ENCODE results near the gene PLXDC1. TPM values are rescaled to one million over a fixed set of nuclear protein-coding genes. Genes with fewer than 3 reads are reported as not detected.

The PLXDC1 gene
- total RNA-seq, 1 donor from 2014 or later = 21.4 TPM

DNA sequence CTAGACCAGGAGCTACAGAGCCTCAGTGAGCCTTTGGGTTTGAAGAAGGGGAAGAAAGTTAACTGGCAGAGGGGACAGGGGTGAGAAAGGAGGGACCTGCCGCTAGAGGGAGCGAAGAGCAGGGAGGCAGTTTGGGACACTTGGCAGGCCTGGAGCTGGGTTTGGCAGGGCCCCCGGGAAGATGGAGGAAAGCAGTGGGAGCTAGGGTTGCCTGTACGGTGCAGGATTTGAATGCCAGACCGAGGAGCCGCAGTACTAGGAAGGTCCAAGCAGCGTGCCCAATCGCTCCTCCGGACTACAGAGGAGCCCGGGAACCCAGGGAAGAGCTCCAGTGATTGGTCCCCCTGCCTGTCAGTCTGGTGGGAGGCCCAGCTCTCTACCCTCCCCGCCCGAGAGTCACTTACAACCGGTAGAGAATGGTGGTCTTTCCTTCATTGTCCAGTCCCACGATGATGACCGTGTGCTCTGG lies 13.3 kb upstream of the PLXDC1 start:
- intact Hi-C loops (cut with DNase I) = loop anchor here (10.0 kb wide), 1 partner anchor 70 kb away; no protein-coding TSS in a partner anchor
- peak; percentile 92 for DNase-seq (ENCODE audit: low spot score)

DNA sequence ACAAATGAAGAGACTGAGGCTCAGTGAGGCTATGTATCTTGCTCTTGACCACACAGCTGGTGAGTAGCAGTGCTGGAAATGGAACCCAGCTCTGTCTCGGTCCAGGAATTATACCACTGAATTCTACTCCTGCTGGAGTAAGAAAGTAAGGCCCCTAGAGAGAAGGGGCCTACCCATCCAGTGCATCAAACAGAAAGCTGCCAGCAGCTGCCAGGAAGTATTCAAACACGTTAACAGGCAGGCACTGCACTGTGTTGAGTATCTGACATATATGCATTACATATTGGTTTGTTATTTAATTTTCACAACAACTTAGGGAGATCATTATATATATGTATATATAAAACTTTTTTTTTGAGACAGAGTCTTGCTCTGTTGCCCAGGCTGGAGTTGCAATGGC lies 10.5 kb upstream of the PLXDC1 start:
- no peak for DNase-seq (ENCODE audit: low spot score)
- intact Hi-C loops (cut with DNase I) = loop anchor here (10.0 kb wide), 1 partner anchor 73 kb away; no protein-coding TSS in a partner anchor

DNA sequence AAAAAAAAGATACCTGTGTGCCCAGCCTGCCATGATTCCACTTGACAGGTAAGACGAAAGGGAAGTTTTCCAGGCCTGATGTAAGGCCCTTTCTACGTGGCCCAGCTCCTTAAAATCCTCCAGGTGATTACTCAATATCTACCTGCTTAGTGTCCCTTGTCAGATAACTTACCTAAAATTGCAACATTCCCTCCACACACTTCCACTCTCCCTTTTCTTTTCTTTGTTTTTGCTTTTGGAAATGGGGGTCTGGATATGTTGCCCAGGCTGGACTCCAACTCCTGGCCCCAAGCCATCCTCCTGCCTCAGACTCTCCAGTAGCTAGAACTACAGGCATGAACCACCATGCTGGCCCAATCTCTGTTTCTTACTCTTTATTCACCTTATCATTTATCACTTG lies 7.2 kb upstream of the PLXDC1 start:
- intact Hi-C loops (cut with DNase I) = loop anchor here (10.0 kb wide), 1 partner anchor 424 kb away; the partner anchor contains the start of gene CISD3
- no peak for DNase-seq (ENCODE audit: low spot score)

DNA sequence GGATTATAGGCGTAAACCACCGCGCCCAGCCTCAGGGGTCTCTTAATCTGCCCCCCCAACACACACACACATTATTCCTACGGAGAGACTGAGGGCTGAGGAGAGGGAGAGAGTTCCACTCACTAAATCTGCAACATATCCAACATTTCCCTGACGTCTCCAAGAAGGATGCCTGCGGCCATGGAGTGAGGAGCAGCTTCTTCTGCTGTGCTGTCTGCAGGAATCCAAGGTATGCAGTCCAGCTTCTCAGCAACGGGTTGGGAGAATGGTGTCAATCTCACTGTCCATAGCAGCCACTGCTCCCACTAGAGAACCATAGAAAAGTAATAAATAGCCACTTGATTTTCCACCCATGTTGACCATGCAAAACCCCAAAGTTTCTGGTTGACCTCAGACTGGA lies 5.1 kb upstream of the PLXDC1 start:
- intact Hi-C loops (cut with DNase I) = loop anchor here (10.0 kb wide), 1 partner anchor 422 kb away; the partner anchor contains the start of gene CISD3
- no peak for DNase-seq (ENCODE audit: low spot score)

DNA sequence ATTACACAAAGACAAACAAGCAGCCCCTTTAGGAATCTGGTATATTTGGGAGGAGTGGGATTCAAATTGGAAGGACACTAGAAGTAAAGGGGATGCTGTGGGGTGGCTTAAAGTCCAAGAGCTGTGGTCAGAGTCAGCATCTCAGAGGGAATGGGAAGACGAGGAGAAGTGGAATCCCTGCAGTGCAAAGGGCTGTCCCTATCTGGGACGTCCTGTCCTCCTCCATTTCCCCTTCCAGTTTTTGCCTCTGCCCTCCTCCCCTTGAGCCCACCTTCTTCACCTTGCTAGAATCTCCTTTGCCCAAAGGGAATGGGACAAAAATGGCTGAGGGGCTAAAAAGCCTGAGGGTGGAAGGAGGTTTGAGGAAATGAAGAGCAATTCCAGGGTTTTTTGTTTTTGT lies 4.2 kb upstream of the PLXDC1 start:
- intact Hi-C loops (cut with DNase I) = loop anchor here (10.0 kb wide), 1 partner anchor 421 kb away; the partner anchor contains the start of gene CISD3
- no peak for DNase-seq (ENCODE audit: low spot score)

DNA sequence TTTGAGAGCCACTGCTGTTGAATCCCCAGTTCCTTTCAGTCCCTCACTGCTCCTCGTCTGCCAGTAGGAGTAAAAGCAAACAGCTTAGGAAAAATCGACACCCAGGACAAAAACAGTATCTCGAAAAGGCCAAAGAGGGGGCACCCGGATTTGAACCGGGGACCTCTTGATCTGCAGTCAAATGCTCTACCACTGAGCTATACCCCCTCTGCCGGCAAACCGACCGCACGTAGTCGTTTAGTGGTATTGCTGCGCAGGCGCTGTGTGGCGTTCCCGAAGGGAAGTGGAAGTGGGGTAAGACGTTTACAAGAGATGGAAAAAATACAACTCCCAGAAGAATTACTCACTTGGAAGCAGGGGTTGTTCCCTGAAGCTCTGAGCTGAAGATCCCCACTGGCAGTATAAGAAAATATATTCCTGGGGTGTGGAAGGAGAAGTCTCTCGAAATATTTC lies 2.2 kb upstream of the PLXDC1 start:
- intact Hi-C loops (cut with DNase I) = loop anchor here (2.0 to 10.0 kb wide), 5 partner anchors 97 to 419 kb away; partner anchors contain the start of genes CISD3 and FBXO47
- peak; percentile 95 for DNase-seq (ENCODE audit: low spot score)

DNA sequence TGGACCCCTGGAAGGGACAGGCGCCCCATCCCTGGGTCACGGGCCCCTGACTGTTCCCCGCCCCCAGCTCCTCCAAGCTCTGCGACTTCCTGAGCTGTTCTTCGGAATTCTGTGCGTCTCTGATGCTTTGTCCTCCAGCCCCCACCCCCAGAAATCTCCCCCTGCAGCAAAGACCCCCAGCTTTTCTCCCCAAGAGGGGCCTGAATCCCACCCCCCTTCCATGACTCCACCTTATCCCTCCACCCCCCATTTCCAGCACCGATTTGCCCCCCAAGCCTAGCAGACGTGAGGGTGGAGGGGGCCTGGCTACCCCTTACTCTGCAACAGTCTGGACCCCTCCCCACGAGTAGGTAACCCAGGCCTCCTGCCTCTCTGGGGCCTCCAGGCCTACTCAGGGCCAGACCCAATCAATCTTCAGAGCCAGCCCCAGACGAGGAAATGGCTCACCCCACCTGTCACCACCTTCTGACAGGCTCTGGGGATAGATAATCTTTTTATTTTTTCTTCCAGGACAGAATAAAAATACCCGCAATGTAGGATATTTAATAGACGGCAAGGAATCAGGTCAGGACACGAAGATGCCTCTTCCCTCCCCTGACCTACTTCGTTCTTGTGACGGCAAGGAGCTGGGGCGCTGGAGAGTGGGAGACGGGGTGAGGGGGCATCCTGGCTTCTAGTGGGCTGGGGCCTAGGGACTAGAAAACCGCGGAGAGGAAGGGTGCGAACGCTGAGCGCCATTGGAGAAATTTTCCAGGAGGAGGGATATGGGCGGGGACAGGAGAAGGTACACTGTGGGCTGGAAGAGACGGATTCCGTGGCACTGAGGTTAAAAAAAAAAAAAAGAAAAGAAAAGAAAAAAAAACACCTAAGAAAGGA lies 744 bp upstream of the PLXDC1 start:
- DNase-seq (ENCODE audit: low spot score) = no peak
- intact Hi-C loops (cut with DNase I) = loop anchor here (1.0 to 10.0 kb wide), 6 partner anchors 95 to 417 kb away; partner anchors contain the start of genes CISD3 and FBXO47

DNA sequence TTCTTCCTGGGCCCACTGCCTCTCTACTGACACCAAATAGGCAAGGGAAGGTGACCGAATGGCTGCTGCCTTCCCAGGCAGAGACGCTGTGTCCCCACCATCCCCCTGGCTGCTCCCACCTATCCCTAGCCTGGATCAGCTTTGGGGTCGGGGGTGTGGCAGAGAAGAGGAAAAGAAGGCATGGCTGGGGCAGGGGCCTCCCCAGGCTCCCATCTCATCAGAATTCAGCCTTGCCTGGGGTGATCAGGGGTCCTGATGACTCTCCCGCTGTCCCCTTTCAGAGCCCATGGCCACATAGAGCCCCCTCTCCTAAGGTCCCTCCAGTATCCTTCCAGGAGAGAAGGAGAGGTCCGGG lies 665 bp downstream of the PLXDC1 start:
- intact Hi-C loops (cut with DNase I) = loop anchor here (5.0 to 10.0 kb wide), 4 partner anchors 148 to 416 kb away; partner anchors contain the start of genes CISD3 and FBXO47

DNA sequence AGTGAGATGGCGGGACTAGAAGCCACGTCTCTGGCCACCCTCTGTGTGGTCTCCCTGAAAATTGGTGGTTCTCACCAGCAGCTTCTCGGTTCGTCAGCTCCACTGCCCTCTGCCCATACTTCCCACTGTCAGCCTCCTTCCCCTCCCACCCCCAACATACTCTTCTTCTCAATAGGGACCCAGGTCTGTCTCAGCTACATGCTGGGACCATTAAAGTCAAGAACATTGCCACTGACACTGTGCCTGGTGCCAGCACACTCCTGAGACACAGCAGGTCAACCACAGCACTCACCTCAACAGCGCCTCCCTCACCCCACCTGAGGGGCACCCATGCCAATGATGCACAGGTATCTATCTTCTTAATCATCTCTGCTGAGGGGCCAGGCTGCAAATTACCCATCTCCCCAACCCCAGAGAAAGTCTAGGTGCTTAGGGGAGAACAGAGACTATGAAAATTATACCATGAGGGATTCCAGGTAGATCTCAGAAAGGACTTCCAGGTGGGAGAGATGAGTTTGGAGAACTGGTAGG lies 1.3 kb downstream of the PLXDC1 start:
- intact Hi-C loops (cut with DNase I) = loop anchor here (5.0 to 10.0 kb wide), 4 partner anchors 148 to 415 kb away; partner anchors contain the start of genes CISD3 and FBXO47
- DNase-seq (ENCODE audit: low spot score) = no peak

More for the DNA sequence above, 665 bp downstream of the PLXDC1 start:
- DNase-seq (ENCODE audit: low spot score) = no peak

DNA sequence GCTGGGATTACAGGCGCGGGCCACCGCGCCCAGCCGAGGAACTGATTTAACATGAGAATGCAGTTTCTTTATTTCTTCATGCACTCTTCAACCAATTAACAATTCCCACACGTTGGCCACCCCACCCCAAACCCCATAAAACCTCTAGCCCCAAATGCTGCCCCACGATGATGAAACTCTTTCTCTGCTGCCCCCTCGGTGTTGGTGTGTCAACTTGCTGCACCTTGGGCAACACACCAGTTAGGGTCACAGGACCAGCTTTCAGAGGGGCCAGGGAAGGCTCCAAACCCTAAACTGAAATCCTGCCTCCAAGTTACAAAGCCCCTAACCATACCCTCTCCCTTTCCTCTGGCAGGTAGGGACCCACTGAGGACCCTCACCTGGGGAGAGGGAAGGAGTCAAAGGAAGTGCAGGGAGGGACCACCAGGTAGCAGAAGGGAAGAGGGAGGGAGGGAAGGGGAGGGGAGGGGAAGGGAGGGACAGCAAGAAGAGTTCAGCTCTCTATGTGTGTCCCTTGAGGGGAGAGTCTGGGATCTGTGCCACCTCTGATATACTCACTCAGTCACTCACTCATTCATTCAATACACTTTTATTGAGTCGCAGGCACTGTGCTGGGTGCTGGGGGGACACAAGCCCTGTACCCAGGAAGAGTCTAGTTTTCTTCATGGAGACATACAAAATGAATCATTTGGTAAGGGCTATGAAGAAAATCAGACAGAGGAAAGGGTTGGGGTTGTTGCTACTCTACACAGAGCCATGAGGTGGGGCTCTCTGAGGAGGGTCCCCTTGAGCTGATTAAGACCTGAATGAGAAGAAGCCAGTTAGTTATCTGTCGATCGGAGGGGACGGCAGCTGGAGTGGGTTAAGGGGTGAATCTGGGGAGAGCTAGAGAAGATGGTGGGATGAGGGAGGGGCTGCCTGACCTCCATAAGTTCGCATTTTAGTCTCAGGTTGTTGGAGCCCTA lies 3.9 kb downstream of the PLXDC1 start:
- intact Hi-C loops (cut with DNase I) = no loop called here
- no peak for DNase-seq (ENCODE audit: low spot score)

DNA sequence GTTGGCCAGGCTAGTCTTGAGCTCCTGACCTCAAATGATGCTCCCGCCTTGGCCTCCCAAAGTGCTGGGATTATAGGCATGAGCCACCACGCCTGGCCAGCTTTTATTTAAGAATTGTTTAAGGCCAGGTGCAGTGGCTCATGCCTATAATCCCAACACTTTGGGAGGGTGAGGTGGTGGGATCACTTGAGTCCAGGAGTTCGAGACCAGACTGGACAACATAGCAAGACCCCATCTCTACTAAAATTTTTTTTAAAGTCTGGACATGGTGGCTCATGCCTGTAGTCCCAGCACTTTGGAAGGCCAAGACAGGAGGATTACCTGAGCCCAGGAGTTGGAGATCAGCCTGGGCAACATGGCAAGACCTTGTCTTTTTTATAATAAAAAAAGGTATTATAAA lies 5.2 kb downstream of the PLXDC1 start:
- intact Hi-C loops (cut with DNase I) = no loop called here
- DNase-seq (ENCODE audit: low spot score) = no peak

DNA sequence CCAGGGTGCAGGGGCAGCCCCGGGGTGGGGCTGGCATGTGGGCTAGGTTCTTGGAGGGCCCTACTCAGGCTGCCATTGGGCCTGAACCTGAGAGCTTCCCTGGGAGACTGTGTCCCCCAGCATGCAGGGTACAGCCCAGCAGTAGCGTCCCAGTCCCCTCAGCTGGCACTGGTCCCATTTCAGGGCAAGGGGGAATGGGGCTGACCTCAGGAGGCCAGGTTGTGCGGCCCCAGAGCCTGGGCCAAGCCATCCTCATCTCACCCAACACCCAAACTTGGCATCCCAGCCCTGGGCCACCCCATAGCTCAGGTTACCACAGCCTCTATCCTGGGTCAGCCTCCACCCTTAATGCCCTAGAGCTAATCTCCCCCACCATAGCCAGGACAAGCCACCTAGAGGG lies 6.3 kb downstream of the PLXDC1 start:
- DNase-seq (ENCODE audit: low spot score) = no peak
- intact Hi-C loops (cut with DNase I) = no loop called here

DNA sequence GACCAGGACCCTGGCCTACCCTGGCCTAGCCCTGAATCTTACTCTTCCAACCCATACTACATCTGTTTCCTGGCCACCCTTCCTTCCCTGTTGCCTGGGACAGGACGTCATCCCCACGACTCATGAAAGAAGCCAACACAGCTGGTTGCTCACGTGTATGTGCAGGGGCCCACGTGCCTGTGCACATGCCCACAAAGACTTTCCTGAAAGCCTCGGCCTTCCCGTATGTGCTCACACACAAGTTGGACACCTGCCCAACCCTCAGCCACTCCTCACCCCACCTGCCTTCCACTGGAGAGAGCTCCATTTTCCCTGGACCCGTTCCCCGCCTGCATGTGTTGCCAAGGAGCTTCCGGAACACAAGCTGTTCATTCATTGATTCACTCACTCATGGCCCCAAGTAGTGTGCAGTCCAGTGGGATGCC lies 7.0 kb downstream of the PLXDC1 start:
- peak; percentile 85 for DNase-seq (ENCODE audit: low spot score)
- intact Hi-C loops (cut with DNase I) = loop anchor here (5.0 kb wide), 1 partner anchor 42 kb away; no protein-coding TSS in a partner anchor

DNA sequence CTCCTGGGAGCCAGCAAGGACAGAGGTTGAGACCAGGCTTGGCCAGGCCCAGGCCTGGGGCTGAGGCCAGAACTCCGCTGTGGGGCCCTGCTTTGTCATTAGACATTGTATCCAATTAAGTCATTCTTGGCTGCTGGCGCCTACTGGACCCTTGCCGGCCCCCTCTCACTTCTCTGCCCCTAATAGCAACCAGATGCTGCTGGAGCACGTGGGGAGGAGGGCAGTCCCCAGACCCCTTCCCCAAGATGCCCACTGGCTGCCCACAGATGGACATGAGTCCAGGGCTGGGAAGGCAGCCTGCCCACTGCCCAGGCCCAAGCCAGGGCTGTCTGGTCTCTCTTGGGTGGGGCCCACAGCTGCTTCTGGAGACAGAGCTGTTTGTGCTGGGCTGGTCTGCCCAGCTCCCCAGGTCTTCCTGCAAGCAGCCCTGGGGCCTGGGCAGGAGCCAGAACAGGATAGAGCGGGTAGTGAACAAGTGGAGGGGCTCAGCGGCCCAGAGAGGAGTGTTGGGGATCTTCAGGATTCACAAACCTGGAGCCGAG lies 7.8 kb downstream of the PLXDC1 start:
- intact Hi-C loops (cut with DNase I) = loop anchor here (5.0 kb wide), 1 partner anchor 41 kb away; no protein-coding TSS in a partner anchor

DNA sequence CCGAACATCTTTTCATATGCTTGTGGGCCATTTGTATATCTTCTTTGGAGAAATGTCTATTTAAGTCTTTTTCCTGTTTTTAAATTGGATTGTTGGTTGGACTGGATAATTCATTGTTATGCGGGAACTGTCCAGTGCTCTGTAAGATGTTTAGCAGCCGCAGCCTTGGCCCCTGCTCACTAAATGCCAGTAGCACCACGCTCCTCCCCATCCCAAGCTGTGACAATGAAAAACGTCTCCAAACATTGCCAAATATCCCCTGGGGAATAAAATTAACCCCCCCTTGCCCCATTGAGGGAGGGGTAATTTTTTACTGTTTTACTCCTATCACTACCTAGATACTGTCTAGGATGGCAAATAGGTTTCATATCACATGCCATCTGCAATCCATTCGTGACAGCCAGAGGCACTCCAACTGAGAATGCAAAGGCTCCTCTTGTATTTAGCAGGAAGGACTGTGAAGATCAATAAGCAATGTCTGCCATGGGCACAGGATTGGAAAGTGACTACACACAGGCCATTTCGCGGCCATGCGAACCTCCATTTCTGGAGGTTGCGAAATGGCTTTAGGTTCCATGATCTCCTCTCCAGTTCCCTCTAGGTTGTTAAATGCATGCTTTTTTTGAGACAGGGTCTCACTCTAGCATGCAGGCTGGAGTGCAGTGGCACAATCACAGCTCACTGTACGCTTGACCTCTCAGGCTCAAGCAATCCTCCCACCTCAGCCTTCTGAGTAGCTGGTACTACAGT lies 9.3 kb downstream of the PLXDC1 start:
- DNase-seq (ENCODE audit: low spot score) = no peak
- intact Hi-C loops (cut with DNase I) = loop anchor here (5.0 kb wide), 1 partner anchor 40 kb away; no protein-coding TSS in a partner anchor

More for the DNA sequence above, 7.8 kb downstream of the PLXDC1 start:
- DNase-seq (ENCODE audit: low spot score) = no peak

DNA sequence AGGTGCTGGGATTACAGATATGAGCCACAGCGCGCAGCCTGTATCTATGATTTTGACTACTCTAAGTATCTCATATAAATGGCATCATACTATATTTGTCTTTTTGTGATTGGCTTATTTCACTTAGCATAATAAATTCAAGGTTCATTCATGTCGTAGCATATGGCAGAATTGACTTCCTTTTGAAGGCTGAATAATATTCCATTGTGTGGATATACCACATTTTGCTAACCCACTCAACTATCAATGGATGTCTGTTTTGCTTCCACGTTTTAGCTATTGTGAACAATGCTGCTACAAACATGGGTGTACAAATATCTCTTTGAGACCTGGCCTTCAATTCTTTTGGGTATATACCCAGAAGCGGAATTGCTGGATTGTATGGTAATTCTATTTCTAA lies 10.1 kb downstream of the PLXDC1 start:
- intact Hi-C loops (cut with DNase I) = loop anchor here (5.0 kb wide), 1 partner anchor 39 kb away; no protein-coding TSS in a partner anchor
- DNase-seq (ENCODE audit: low spot score) = no peak

DNA sequence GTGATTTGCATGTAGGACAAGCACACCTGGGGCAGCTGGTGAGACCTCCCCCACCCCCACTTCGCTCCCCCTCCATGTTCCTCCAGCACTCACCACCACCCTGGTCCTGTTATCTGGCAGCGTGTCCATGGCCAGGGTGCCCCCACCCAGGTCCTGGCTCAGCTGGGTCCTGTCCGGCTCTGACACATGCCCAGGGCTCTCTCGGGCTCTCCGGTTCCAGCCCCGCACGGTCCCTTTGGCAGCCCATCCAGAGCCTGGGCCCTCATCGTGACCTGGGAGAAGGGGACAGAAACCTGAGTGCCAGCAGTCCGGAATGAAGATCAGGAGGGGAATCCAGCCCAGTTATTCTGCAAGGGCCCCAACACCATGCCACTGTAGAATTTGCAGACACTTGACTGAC lies 11.9 kb downstream of the PLXDC1 start:
- DNase-seq (ENCODE audit: low spot score) = no peak
- intact Hi-C loops (cut with DNase I) = loop anchor here (5.0 kb wide), 1 partner anchor 57 kb away; no protein-coding TSS in a partner anchor

DNA sequence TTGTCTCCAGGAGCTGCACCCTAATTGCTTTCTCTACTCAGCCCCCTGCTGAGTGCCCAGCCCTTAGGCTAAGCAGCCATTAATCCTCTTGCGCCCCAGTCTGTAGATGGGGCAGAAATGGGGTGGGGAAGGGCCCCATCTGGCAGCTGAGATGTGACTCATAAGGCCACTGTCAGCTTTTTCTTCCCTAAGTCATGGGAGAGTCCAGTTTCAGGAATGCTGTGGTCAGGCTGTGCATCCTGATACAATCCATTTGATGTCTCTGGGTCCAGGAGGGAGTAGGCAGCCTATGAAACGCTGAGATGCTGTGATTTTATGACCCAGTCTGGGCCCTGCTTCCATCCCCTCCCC lies 12.3 kb downstream of the PLXDC1 start:
- DNase-seq (ENCODE audit: low spot score) = no peak
- intact Hi-C loops (cut with DNase I) = loop anchor here (5.0 kb wide), 1 partner anchor 57 kb away; no protein-coding TSS in a partner anchor
